ENCODE results near the gene TBX3.

Gene TBX3

GRCh38 chr12:114696443-114697242 lies 12.7 kb upstream of the TBX3 start:
- DNase-seq (ENCODE audit: low spot score): no peak

GRCh38 chr12:114695305-114695592 lies 11.3 kb upstream of the TBX3 start:
- DNase-seq (ENCODE audit: low spot score): no peak

- DNase-seq (ENCODE audit: low spot score): no peak
These were observed 10.7 kb upstream of the TBX3 start for GRCh38 chr12:114694436-114695304.

- no peak for DNase-seq (ENCODE audit: low spot score)
These were observed 9.6 kb upstream of the TBX3 start for GRCh38 chr12:114693532-114693931.

GRCh38 chr12:114693059-114693531 lies 9.1 kb upstream of the TBX3 start:
- no peak for DNase-seq (ENCODE audit: low spot score)

GRCh38 chr12:114692186-114693058 lies 8.4 kb upstream of the TBX3 start:
- DNase-seq (ENCODE audit: low spot score): no peak

- DNase-seq (ENCODE audit: low spot score): no peak
These were observed 7.8 kb upstream of the TBX3 start for GRCh38 chr12:114691763-114692185.

- DNase-seq (ENCODE audit: low spot score): no peak
These were observed 7.2 kb upstream of the TBX3 start for GRCh38 chr12:114691196-114691595.

GRCh38 chr12:114690267-114691135 lies 6.5 kb upstream of the TBX3 start:
- no peak for DNase-seq (ENCODE audit: low spot score)

- DNase-seq (ENCODE audit: low spot score): no peak
These were observed 5.4 kb upstream of the TBX3 start for GRCh38 chr12:114689075-114689994.

GRCh38 chr12:114688256-114688845 lies 4.4 kb upstream of the TBX3 start:
- DNase-seq (ENCODE audit: low spot score): no peak

- no peak for DNase-seq (ENCODE audit: low spot score)
These were observed 3.8 kb upstream of the TBX3 start for GRCh38 chr12:114687802-114688201.

GRCh38 chr12:114686773-114687500 lies 3.0 kb upstream of the TBX3 start:
- no peak for DNase-seq (ENCODE audit: low spot score)

- DNase-seq (ENCODE audit: low spot score): no peak
These were observed 2.4 kb upstream of the TBX3 start for GRCh38 chr12:114686426-114686772.

- DNase-seq (ENCODE audit: low spot score): no peak
These were observed 1.9 kb upstream of the TBX3 start for GRCh38 chr12:114685869-114686268.

- no peak for DNase-seq (ENCODE audit: low spot score)
These were observed 1.4 kb upstream of the TBX3 start for GRCh38 chr12:114685320-114685781.

- no peak for DNase-seq (ENCODE audit: low spot score)
These were observed 897 bp upstream of the TBX3 start for GRCh38 chr12:114684870-114685273.

GRCh38 chr12:114683709-114684097 lies 272 bp downstream of the TBX3 start:
- no peak for DNase-seq (ENCODE audit: low spot score)
